Stomach (tissue), 4 donors: ENCODE data around the gene LDLRAD3.

Experiments
- EP300 ChIP-seq: sonication (generic); formaldehyde crosslinking; IDR thresholded peaks from one replicate; pipeline ENCODE4 v1.6.1; 2017; ENCODE audit warnings: antibody characterized with exemption
- POLR2A ChIP-seq, 4 donors: fragments of 450-650 bp; IDR thresholded peaks; one replicate each; pipeline ENCODE4 v1.6.1; 2016; ENCODE audit warnings: antibody characterized with exemption in 4 of 4, control low read depth in 2 of 4, mild to moderate bottlenecking in 1 of 4, moderate library complexity in 1 of 4
- TF ChIP-seq, protein P1 (sequence below), 7 experiments: fragments of 450-650 bp in 4 of 7; fragments of 200-600 bp in 3 of 7; sonication (generic) in 3 of 7; IDR thresholded peaks; one replicate each; pipeline ENCODE4 v1.5.1; 2016 to 2019; ENCODE audit warnings: antibody characterized with exemption in 7 of 7, control low read depth in 2 of 7, mild to moderate bottlenecking in 1 of 7

DNA sequence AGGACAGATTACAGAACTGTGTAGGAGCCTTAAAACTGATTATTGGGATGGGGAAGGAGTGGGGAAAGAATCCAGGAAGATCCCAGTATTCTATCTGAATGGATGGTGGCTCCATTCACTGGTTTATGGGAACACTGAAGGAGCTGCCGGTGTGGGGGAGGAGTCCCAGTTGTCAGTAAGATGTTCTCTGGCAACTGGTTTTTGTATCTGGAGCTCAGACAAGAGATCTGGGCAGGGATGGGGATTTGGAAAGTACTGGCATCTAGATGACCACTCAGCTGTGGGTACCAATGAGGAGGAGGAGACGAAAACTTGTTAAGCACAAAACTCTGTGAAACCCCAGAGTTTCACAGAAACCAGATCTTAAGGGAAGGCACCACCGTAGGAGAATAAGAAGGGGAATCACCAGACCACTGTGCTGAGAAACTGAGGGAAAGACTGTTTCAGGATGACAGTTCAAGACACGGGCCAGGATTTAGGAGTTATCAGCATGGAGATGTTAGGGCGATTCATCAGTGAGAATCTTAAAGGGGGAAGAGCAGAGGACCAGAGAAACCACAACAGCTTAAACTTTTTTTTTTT lies 28.1 kb downstream of the LDLRAD3 start:
- TF ChIP-seq, protein P1, sequence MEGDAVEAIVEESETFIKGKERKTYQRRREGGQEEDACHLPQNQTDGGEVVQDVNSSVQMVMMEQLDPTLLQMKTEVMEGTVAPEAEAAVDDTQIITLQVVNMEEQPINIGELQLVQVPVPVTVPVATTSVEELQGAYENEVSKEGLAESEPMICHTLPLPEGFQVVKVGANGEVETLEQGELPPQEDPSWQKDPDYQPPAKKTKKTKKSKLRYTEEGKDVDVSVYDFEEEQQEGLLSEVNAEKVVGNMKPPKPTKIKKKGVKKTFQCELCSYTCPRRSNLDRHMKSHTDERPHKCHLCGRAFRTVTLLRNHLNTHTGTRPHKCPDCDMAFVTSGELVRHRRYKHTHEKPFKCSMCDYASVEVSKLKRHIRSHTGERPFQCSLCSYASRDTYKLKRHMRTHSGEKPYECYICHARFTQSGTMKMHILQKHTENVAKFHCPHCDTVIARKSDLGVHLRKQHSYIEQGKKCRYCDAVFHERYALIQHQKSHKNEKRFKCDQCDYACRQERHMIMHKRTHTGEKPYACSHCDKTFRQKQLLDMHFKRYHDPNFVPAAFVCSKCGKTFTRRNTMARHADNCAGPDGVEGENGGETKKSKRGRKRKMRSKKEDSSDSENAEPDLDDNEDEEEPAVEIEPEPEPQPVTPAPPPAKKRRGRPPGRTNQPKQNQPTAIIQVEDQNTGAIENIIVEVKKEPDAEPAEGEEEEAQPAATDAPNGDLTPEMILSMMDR (IDR thresholded peaks at IDR 0.05): no peak
- TF ChIP-seq POLR2A (IDR thresholded peaks at IDR 0.05) (no peak), EP300 (no peak)
